T1000 (cell line): ENCODE results near the gene SIK3.
"Not testable (repeated sequence)": the region's sequence is repeated elsewhere in the genome, so short reads cannot be mapped to it uniquely, and the experiment has no call there.

Experiments
- DNase-seq: peaks from one replicate; lab custom pipeline; 2025; ENCODE audit warnings: mixed read lengths; lab: John Stamatoyannopoulos, UW

The SIK3 gene

GRCh38 chr11:116840224-116840745, 257.9 kb downstream of the SIK3 start:
- no peak for DNase-seq

DNA sequence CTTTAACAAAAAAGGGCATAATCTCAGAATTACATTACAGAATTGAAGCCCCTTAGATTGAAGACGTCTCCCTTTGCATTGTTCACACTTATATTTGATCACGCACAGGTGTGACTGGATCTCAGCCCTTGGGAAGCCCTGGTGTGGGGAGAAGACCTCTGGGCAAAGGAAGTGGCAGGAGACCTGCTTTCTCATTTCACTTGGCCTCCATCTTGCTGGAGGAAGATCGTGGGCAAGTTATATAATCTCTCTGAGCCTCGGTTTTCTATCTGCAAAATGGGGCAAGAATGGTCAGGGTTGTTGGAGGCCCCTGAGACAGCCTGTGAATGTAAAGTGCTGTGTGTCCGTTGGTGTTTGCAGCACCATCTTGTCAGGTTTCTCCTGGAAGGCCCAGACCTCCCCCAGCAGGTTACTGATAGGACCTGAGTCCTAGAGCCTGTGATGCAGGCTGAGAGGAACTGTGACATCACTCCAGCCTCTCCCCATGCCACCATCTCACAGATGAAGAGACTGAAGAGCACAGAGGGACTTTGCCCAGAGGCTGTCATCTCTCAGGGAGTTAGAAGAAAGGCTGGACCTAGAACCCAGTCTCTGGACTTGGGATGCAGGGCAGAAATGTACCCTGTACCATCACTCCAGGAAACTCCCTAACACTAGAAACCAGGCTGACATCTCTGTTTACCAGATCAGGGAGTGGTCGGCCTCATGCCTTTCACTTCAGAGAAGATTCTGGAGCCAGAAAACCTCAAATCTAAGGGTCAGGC, 259.7 kb downstream of the SIK3 start:
- DNase-seq, result no peak

- DNase-seq, result no peak
Measured at GRCh38 chr11:116837231-116838091, 260.8 kb downstream of the SIK3 start, which contains the start of gene APOA1. Gene APOA1, minus strand, starts transcription at chr11:116837622. Its CDS starts 235 bp downstream, at chr11:116837387.

DNA sequence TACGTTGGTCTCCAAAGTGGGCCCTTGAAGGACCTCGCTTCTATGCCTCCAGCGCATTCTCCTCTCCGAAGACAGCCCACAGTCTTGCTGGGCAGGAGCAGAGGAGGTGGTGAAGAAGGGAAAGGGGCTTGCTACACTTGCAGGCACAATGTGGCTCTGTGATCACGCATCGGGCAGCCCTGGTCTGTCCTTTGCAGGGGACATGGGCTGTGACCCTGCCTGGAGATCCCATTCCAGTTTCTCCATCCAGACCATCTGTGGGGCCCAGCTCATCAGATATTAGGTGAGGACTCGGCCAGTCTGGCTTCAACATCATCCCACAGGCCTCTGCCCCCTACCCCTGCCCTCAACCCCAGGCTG, 261.6 kb downstream of the SIK3 start:
- no peak for DNase-seq

DNA sequence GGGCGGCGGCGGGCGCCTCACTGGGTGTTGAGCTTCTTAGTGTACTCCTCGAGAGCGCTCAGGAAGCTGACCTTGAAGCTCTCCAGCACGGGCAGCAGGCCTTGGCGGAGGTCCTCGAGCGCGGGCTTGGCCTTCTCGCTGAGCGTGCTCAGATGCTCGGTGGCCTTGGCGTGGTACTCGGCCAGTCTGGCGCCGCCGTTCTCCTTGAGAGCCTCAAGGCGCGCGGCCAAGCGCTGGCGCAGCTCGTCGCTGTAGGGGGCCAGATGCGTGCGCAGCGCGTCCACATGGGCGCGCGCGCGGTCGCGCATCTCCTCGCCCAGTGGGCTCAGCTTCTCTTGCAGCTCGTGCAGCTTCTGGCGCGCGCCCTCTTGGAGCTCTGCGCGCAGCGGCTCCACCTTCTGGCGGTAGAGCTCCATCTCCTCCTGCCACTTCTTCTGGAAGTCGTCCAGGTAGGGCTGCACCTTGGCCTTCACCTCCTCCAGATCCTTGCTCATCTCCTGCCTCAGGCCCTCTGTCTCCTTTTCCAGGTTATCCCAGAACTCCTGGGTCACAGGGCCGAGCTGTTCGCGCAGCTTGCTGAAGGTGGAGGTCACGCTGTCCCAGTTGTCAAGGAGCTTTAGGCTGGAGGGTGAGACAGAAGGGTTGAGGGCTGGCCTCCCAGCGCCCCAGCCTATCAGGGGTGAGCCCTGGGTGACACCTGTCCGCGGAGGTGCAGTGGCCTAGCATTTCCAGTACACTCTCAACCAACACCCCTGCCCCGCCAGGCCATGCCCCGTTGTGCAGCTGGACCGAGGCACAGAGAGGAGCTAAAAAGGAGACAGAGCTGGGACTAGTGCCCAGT, 262.2 kb downstream of the SIK3 start:
- peak; percentile 39 for DNase-seq

- no peak for DNase-seq
Measured at GRCh38 chr11:116835042-116835772, 263.0 kb downstream of the SIK3 start.

GRCh38 chr11:116834535-116835041, 263.6 kb downstream of the SIK3 start:
- not testable (repeated sequence) for DNase-seq

DNA sequence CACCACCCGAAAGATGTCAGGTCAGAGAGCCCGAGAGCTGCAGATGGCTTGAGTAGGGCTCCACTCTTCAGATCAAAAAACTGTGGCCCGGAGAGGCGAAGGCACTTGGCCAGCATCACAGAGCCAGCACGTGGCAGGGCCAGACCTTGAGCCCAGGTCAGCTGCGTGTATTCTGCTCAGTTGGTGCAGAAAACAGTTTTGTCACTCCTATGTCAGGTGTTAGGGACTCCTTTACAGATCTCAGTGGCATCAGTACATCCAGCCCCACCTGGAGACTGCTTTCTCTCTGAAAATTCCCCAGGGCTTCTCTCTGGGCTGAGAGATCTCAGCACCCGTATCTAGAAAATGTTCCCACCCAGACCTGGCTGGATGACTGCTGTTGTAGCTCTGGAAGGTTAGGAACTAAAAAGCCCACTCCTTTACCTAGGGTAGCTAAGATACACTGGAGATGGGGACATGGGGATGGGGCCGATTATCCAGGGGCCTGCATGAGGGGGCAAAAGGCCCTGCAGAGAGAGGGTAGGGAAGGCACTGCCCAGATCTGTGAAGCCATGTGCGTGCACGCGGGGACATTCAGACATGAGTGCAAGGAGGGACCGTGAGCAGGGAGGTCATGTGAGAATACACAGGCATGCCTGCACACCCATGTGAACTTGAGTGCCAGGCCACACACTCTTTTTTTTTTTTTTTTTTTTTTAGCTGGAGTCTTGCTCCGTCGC, 264.3 kb downstream of the SIK3 start:
- DNase-seq, result no peak

DNA sequence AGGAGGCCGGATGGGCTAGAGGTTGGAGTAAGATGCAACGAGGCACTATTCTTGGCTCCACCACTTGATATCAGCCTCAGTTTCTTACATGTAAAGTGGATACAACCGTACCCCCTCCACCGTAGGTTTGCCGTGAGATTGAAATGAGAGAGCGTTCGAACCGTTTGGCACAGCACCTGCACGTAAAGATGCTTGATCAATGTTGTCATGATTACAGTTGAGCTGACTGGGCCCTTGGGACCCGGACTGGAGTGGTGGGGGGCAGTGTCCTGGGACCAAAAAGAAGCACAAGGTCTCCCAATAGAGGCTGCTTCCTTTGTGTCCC, 264.8 kb downstream of the SIK3 start:
- no peak for DNase-seq

GRCh38 chr11:116832350-116833290, 265.6 kb downstream of the SIK3 start:
- no peak for DNase-seq

DNA sequence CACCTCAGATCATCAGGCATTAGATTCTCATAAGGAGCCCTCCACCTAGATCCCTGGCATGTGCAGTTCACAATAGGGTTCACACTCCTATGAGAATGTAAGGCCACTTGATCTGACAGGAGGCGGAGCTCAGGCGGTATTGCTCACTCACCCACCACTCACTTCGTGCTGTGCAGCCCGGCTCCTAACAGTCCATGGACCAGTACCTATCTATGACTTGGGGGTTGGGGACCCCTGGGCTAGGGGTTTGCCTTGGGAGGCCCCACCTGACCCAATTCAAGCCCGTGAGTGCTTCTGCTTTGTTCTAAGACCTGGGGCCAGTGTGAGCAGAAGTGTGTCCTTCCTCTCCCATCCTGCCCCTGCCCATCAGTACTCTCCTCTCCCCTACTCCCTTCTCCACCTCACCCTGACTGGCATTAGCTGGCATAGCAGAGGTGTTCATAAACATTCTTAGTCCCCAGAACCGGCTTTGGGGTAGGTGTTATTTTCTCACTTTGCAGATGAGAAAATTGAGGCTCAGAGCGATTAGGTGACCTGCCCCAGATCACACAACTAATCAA, 266.4 kb downstream of the SIK3 start:
- no peak for DNase-seq

GRCh38 chr11:116830184-116830912, 267.9 kb downstream of the SIK3 start:
- no peak for DNase-seq

GRCh38 chr11:116829525-116830183, 268.6 kb downstream of the SIK3 start, which contains the start of gene APOC3:
Gene APOC3, plus strand, starts transcription at chr11:116829907. Its CDS starts 676 bp downstream, at chr11:116830583.
- DNase-seq, result no peak

GRCh38 chr11:116828632-116829524, 269.4 kb downstream of the SIK3 start:
- DNase-seq, result no peak

DNA sequence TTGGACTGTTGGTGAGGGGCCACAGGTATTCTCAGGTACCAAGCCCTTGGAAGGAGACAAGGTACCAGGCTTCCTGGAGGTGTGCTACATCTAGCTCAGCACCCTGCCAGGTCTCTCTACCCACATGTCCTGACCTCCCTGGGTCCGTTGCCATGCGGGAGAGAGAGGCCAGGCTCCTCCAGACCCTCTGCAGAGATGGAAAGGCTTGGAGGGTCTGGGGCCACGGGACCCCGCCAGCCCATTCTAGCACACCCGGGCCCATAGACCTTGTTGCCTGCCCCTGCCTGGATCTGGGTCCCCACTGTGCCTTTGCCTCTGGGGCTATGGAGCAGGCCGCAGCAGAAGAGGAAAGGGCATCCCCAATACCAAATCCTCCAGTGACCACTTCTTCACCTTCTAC, 270.8 kb downstream of the SIK3 start:
- no peak for DNase-seq

- DNase-seq, result no peak
Measured at GRCh38 chr11:116826751-116827431, 271.3 kb downstream of the SIK3 start.
